SK-N-MC (cell line): Measurements from ENCODE around the gene CIB1.

Source experiments
- EZH2 ChIP-seq: fragments of 200-600 bp; sonication (generic); IDR thresholded peaks from one replicate; pipeline ENCODE4 v1.6.1; 2017; ENCODE audit warnings: antibody characterized with exemption
- POLR2AphosphoS5 ChIP-seq: IDR thresholded peaks from 2 replicates; pipeline ENCODE4 v1.6.1; 2012; ENCODE audit warnings: mild to moderate bottlenecking, low read depth, low read length, borderline replicate concordance

- no peak for TF ChIP-seq EZH2
- TF ChIP-seq POLR2AphosphoS5, result no peak
These were observed 21.3 kb downstream of the CIB1 start for GRCh38 chr15:90212221-90213098.
